Esophagus squamous epithelium (tissue), 5 donors: ENCODE data around the gene MAP6. TPM values are rescaled to one million over a fixed set of nuclear protein-coding genes. Genes with fewer than 3 reads are reported as not detected.

Experiments
- DNase-seq: peaks from one replicate; lab custom pipeline; 2025; lab: John Stamatoyannopoulos, UW
- H3K27ac ChIP-seq, 4 donors: fragments of 200-600 bp; sonication (generic); one replicate each; pipeline ENCODE4 v1.5.1; 2016 to 2019; ENCODE audit warnings: mild to moderate bottlenecking in 1 of 4
- H3K27me3 ChIP-seq, 4 donors: fragments of 200-600 bp; sonication (generic); 1 replicate in 3 of 4; 2 replicates in 1 of 4; pipeline versions ENCODE4 v1.5.1 to v1.6.0; 2017 to 2021; ENCODE audit warnings: antibody characterized with exemption in 1 of 4
- H3K36me3 ChIP-seq, 3 donors: fragments of 200-600 bp; sonication (generic); one replicate each; pipeline ENCODE4 v1.5.1; 2016 to 2019
- H3K4me1 ChIP-seq, 3 donors: fragments of 200-600 bp; sonication (generic); one replicate each; pipeline ENCODE4 v1.5.1; 2017 to 2019
- H3K4me3 ChIP-seq, 4 donors: fragments of 200-600 bp; sonication (generic); 1 replicate in 3 of 4; 2 replicates in 1 of 4; pipeline ENCODE4 v1.5.1; 2016 to 2019; ENCODE audit warnings: mild to moderate bottlenecking in 2 of 4, moderate library complexity in 1 of 4
- H3K9me3 ChIP-seq, 3 donors: fragments of 200-600 bp; sonication (generic); one replicate each; pipeline ENCODE4 v1.5.1; 2016 to 2019
- CTCF ChIP-seq, 6 experiments: fragments of 450-650 bp in 4 of 6; fragments of 200-600 bp in 2 of 6; sonication (generic) in 2 of 6; IDR thresholded peaks; one replicate each; pipeline ENCODE4 v1.5.1; 2016 to 2019; ENCODE audit warnings: antibody characterized with exemption in 6 of 6, mild to moderate bottlenecking in 4 of 6, moderate library complexity in 4 of 6
- POLR2A ChIP-seq, 4 donors: fragments of 450-650 bp; IDR thresholded peaks; one replicate each; pipeline ENCODE4 v1.6.1; 2017; ENCODE audit warnings: antibody characterized with exemption in 4 of 4, mild to moderate bottlenecking in 4 of 4, moderate library complexity in 3 of 4
- WGBS, 2 donors: methylation state at CpG; one replicate each; pipeline ENCODE4 v1.1.5; 2018; 5-methylcytosine and 5-hydroxymethylcytosine counted together
- intact Hi-C: fragments of 100-400 bp; cut with DNase I; formaldehyde crosslinking; loops from one replicate; pipeline ENCODE4 v1.15.0; 2022
- total RNA-seq, 4 donors: library from RNA; depleted of rRNA; stranded (reverse); fragments of >200 nt; gene quantifications; one replicate each; pipeline ENCODE4 v1.1.0, GENCODE V29; 2016
- donor health status: DM: yes; HTN: yes; CAD: no.

Gene MAP6
- total RNA-seq, 4 donors from 2014 or later, result 0.18 to 3.6 (median 0.34) TPM

- Histone ChIP-seq H3K4me1 (no peaks in the 10 kb centered on the region), H3K36me3 (no peaks in the 10 kb centered on the region), H3K27ac (no peak overlapping the region), H3K27me3 (peaks cover 0 to 22% (median 0%) of the 10 kb centered on the region in 4 donors), H3K9me3 (no peaks in the 10 kb centered on the region), H3K4me3 (no peak overlapping the region)
- intact Hi-C loops, result no loop called here
- 78 to 96% methylated on average over 1 of the region's 1 CpG for WGBS, 2 donors
- DNase-seq, result no peak
- TF ChIP-seq POLR2A (IDR thresholded peaks at IDR 0.05), result no peak
- no peak for TF ChIP-seq CTCF (IDR thresholded peaks at IDR 0.05)
Observed at GRCh38 chr11:75659836-75660235, 9.0 kb downstream of the MAP6 start.

- no peak for DNase-seq
Observed at GRCh38 chr11:75656044-75656727, 12.7 kb downstream of the MAP6 start.

GRCh38 chr11:75655605-75656004, 13.2 kb downstream of the MAP6 start:
- Histone ChIP-seq H3K4me1 (no peaks in the 10 kb centered on the region), H3K9me3 (no peaks in the 10 kb centered on the region), H3K36me3 (no peaks in the 10 kb centered on the region), H3K27me3 (peaks cover 0 to 4% (median 0%) of the 10 kb centered on the region in 4 donors), H3K27ac (no peak overlapping the region), H3K4me3 (no peak overlapping the region)
- no peak for DNase-seq
- TF ChIP-seq CTCF (IDR thresholded peaks at IDR 0.05) (no peak), POLR2A (IDR thresholded peaks at IDR 0.05) (no peak)
- intact Hi-C loops, result no loop called here

More at GRCh38 chr11:75656044-75656727, 12.7 kb downstream of the MAP6 start:
- Histone ChIP-seq H3K4me1 (no peaks in the 10 kb centered on the region), H3K27me3 (peaks cover 0 to 4% (median 0%) of the 10 kb centered on the region in 4 donors), H3K9me3 (no peaks in the 10 kb centered on the region), H3K4me3 (no peak overlapping the region), H3K27ac (no peak overlapping the region), H3K36me3 (no peaks in the 10 kb centered on the region)
- no peak for TF ChIP-seq CTCF (IDR thresholded peaks at IDR 0.05)
- no peak for TF ChIP-seq POLR2A (IDR thresholded peaks at IDR 0.05)
- 65 to 74% methylated on average over 6 of the region's 6 CpGs for WGBS, 2 donors
- intact Hi-C loops, result no loop called here

- Histone ChIP-seq H3K9me3 (no peaks in the 10 kb centered on the region), H3K36me3 (no peaks in the 10 kb centered on the region), H3K4me3 (no peak overlapping the region), H3K27me3 (peaks cover 0 to 4% (median 0%) of the 10 kb centered on the region in 4 donors), H3K27ac (no peak overlapping the region), H3K4me1 (no peaks in the 10 kb centered on the region)
- 47 to 50% methylated on average over 3 of the region's 3 CpGs for WGBS, 2 donors
- DNase-seq, result no peak
- intact Hi-C loops, result no loop called here
- no peak for TF ChIP-seq CTCF (IDR thresholded peaks at IDR 0.05)
- no peak for TF ChIP-seq POLR2A (IDR thresholded peaks at IDR 0.05)
Observed at GRCh38 chr11:75654314-75654713, 14.5 kb downstream of the MAP6 start.

GRCh38 chr11:75653532-75653931, 15.3 kb downstream of the MAP6 start:
- DNase-seq, result no peak
- 88 to 92% methylated on average over 1 of the region's 1 CpG for WGBS, 2 donors
- Histone ChIP-seq H3K36me3 (no peaks in the 10 kb centered on the region), H3K4me3 (no peak overlapping the region), H3K4me1 (no peaks in the 10 kb centered on the region), H3K27me3 (peaks cover 0 to 4% (median 0%) of the 10 kb centered on the region in 4 donors), H3K9me3 (no peaks in the 10 kb centered on the region), H3K27ac (no peak overlapping the region)
- TF ChIP-seq POLR2A (IDR thresholded peaks at IDR 0.05), result no peak
- intact Hi-C loops, result no loop called here
